HG03520 (cell line): ENCODE results near the gene ITGAL.
"Not testable (repeated sequence)": the region's sequence is repeated elsewhere in the genome, so short reads cannot be mapped to it uniquely, and the experiment has no call there.

Source experiments
- ATAC-seq: cut with Tn5 transposase; IDR thresholded peaks from one replicate; pipeline ENCODE4 v1.9.1; 2021; ENCODE audit warnings: mild to moderate bottlenecking, moderate library complexity; ENCODE audit not compliant: unreplicated experiment

ITGAL gene

GRCh38 chr16:30491744-30492308, 19.3 kb downstream of the ITGAL start:
- no peak for ATAC-seq

DNA sequence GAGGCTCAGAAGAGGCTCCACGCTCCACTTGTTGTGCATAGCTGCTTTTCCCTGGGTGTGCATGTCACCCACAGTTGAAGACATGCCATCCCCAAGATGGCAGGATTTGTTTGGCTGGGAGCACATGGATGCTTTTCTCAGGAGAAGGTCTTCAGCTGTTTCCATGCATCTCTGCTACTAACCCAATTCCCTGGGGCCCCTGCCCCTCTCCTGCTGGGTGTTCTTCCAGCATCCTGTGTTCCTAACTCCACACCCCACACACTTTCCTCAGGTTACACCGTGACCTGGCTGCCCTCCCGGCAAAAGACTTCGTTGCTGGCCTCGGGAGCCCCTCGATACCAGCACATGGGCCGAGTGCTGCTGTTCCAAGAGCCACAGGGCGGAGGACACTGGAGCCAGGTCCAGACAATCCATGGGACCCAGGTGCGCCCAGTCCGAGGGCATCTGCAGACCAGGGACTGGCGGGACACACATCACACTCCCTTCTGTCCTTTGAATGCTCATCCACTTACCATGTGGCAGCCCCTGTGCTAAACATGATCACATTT, 21.5 kb downstream of the ITGAL start:
- no peak for ATAC-seq

GRCh38 chr16:30494709-30495108, 22.2 kb downstream of the ITGAL start:
- no peak for ATAC-seq

DNA sequence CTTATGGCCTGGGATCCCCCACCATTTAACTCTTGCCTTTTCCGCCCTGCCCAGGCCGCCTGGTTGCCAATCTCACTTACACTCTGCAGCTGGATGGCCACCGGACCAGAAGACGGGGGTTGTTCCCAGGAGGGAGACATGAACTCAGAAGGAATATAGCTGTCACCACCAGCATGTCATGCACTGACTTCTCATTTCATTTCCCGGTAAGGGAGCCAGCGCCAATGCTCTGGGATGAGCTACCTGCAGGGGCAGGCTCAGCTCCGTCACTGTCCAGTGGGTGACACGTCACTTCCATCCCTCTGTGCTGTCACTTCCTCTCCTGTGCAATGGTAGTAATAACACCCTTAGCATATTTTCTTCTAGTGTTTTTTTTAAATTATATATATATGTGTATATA, 26.7 kb downstream of the ITGAL start:
- no peak for ATAC-seq

- ATAC-seq = no peak
Measured at GRCh38 chr16:30503403-30504296, 31.1 kb downstream of the ITGAL start.

GRCh38 chr16:30509081-30509765, 36.7 kb downstream of the ITGAL start:
- ATAC-seq = no peak

DNA sequence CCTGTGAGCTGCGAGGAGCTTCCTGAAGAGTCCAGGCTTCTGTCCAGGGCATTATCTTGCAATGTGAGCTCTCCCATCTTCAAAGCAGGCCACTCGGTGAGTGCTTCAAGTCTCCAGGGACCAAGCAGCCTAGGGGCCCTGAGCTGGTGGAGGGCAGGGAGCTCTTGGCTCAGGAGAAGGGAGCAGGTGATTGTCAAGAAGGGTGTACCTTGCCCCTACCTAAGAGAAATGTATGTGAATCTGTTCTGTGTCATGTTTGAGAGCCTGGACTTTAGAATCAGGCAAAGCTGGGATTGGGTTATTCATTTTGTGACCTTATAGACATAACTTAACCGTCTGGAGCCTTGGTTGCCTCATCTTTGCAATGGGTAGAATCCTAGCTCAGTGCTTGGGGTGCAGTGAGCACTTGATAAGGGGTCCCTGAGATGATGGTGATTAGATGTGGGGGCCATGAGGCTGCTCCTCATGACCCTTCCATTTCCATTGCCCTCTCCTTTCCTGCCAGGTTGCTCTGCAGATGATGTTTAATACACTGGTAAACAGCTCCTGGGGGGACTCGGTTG, 37.9 kb downstream of the ITGAL start:
- no peak for ATAC-seq

DNA sequence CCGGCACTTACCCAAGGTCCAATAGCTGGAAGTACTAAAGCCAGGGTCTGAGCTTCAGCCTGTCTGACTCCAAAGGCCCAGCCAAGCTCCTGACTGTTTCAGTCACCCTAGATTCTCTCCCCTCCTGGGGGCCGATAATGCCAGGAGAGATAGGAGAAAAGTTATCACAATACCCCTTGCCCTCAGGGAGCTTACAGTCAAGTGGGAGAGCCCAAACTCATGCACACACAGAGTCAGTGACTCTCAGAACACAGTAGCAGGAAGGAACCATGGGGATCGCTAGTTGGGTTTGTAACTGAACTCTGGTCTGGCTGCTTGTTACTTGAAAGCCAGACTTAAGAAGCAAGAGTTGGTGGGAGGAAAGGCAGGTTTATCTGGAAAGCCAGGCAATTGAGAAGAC, 39.0 kb downstream of the ITGAL start:
- ATAC-seq = no peak

- ATAC-seq = no peak
Measured at GRCh38 chr16:30515275-30515674, 42.7 kb downstream of the ITGAL start.

DNA sequence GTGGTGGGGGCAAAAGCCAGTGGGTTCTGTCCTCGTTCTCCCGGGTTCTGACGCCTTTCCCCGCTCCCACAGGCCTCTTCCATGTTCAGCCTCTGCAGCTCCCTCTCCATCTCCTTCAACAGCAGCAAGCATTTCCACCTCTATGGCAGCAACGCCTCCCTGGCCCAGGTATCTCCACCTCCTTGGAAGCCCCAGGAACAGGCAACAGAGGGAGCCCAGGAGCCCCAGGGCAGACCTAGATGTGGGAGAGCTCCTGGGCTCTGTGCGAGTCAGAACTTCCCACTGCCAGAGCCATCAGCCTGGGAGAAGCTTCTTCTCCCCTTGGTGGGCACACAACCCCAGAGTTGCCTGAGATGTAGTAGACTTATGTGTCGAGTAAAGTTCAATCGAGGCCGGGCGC, 46.0 kb downstream of the ITGAL start:
- no peak for ATAC-seq

- ATAC-seq = no peak
Measured at GRCh38 chr16:30519120-30520049, 46.8 kb downstream of the ITGAL start.

GRCh38 chr16:30521476-30521872, 48.9 kb downstream of the ITGAL start:
- ATAC-seq = no peak

DNA sequence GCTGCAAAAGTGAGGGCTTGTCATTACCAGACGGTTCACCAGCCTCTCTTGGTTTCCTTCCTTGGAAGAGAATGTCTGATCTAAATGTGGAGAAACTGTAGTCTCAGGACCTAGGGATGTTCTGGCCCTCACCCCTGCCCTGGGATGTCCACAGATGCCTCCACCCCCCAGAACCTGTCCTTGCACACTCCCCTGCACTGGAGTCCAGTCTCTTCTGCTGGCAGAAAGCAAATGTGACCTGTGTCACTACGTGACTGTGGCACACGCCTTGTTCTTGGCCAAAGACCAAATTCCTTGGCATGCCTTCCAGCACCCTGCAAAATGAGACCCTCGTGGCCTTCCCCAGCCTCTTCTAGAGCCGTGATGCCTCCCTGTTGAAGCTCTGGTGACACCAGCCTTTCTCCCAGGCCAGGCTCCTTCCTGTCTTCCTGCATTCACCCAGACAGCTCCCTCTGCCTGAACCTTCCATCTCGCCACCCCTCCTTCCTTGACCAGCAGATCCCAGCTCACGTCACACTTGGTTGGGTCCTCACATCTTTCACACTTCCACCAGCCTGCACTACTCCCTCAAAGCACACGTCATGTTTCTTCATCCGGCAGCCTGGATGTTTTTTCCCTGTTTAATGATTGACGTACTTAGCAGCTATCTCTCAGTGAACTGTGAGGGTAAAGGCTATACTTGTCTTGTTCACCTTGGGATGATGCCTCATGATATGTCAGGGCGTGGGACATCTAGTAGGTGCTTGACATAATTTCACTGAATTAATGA, 49.5 kb downstream of the ITGAL start:
- no peak for ATAC-seq

GRCh38 chr16:30522702-30523463, 50.3 kb downstream of the ITGAL start:
- not testable (repeated sequence) for ATAC-seq

DNA sequence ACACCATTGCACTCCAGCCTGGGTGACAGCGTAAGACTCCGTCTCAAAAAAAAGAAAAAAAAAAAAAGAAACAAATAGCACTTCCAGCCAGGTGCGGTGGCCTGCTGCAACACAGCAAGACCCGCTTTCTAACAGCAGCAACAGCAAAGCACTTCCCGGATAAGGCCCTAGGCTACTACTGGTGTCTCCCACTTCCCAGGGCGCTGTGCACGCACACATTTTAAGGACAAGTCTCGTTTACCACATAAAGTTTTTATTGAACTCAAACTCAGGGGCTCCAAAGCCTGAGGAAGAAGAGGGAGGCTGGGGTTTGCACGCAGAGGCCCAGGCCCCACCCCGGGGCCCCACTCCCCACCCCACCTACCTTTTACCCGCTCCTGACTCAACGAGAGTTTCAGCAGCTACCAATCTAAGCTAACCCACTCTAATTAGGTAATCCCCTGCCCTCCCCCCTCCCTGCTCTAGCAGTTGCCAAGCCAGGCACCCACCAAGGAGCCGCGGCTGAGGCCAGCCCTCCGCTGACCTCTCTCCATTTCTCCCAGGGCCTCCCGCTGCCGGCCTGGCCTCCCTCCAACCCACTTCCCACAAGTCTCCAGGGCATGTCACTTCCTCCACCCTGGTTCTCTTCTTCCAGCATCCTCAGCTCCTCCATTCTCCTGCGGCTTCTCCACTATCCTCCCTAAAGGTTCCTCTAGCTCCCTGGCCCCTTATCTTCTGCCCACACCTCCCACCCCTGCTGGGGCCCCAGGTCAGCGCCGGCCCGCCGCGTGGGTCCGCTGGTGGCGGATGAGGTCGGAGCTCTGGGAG, 51.4 kb downstream of the ITGAL start:
- no peak for ATAC-seq

GRCh38 chr16:30524575-30525568, 52.3 kb downstream of the ITGAL start:
- ATAC-seq = no peak

DNA sequence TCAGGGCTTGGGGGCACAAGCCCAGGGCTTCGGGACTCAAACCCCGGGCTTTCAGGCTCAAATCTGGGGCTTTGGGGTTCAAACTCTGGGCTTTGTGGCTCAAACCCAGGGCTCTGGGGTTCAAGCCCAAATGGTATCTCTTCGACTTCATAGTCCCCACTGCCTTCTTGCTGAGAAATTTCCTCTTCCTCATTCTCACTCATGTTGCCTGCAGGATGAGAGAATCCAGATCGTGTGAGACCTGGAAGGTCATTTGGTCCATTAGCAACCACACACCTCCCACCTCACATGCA, 53.2 kb downstream of the ITGAL start:
- no peak for ATAC-seq
